Measurements from ENCODE around the gene MPIG6B.

MPIG6B gene

DNA sequence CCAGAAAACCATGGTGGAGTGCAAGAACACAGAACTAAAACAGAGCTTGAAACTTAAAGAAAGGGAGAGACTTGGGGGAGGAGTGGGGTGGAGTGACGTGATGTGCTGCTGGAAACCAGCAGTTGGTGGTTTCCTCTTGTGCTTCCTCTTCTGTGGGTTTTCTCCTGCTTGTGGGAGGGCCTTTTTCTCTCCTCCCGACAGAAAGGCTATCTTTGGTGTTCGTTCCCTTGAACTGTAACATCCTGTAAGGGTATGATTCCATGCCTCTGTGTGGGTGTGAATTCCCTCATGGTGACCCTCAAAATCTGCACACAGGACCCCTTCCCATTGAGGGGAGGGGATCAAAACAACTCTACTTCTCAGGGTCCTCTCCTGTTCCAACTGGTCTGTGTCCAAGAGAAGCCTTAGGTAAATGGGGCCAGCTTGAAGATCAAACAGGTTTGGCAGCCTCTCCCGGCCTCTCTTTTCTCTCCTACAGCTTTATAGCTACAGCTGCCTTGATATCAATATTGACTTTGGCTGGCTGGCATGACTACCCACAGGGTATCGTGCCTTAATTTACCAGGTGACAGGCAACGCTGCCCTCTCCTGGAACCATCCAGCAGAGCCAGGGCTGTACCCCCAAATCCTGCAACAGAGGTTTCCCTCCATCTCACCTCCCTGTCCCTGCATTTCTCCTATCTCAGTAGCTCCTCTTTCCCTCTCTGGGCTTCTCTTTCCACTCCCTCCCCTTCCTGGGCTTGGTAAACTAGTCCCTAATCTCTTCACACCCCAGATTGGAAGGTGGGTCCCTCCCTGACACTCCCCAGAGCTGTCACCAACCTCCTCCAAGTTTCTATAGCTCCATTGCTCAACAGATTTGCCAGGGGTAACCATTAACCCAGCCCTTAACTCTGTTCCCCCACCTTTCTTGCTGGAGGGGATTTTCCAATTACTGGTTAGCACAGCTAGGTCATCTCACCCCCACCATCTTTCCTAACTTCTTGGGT, 15.1 kb downstream of the MPIG6B start:
- DNase-seq (ENCODE audit: low read depth): peak; percentile 80

DNA sequence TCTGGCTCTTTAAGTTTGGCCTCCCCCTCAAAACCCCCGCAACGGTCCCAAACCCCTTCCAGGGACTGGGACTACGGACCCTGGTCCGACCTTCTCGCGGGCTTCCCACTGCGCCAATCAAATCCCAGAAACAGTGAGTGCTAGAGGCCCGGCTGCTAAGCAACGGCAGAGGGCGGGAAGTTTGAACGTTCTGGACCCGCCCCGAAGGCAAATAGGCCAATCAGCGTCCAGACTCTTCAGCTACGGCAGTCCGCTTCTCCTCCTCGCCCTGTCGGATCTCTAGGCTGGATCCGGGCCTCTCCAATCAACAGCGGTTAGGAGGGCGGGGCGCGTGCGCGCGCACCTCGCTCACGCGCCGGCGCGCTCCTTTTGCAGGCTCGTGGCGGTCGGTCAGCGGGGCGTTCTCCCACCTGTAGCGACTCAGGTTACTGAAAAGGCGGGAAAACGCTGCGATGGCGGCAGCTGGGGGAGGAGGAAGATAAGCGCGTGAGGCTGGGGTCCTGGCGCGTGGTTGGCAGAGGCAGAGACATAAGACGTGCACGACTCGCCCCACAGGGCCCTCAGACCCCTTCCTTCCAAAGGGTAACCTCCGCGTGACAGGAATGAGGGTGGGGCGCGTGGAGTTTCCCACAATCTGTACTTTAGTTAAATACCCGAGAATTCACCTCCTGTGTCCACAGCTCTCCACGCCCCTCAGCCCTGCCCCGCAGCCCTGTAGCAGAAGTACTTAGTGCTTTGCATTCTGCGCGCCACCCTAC, 16.6 kb downstream of the MPIG6B start, which contains the start of gene MSH5:
Gene MSH5, plus strand, starts transcription at position 367 of the 758 bp plus-strand sequence. CDS start 462 bp downstream, outside the sequence.
- peak; percentile 99 for DNase-seq (ENCODE audit: low read depth)

DNA sequence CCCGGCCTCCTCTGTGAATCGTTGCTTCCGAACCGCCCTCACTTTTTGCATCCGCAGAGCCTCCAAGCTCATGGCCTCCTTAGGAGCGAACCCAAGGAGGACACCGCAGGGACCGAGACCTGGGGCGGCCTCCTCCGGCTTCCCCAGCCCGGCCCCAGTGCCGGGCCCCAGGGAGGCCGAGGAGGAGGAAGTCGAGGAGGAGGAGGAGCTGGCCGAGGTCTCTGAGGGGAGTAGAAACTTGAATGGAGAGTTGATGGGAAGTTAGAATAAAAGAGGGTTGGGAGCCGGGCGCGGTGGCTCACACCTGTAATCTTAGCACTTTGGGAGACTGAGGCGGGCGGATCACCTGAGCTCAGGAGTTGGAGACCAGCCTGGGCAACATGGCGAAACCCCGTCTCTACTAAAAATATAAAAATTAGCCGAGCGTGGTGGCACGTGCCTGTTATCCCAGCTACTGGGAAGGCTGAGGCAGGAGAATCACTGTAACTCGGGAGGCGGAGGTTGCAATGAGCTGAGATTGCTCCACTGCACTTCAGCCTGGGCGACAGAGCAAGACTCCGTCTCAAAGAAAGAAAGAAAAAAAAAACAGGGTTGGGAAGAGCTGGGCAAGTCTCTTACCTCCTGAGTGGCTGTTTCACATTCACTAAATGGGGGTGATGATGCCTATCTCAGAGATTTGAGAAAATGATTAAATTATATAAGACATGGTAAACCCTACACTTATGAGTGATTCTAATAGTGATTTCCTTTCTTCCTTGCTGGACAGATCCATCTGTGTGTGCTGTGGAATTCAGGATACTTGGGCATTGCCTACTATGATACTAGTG, 17.4 kb downstream of the MPIG6B start:
- DNase-seq (ENCODE audit: low read depth): no peak

DNA sequence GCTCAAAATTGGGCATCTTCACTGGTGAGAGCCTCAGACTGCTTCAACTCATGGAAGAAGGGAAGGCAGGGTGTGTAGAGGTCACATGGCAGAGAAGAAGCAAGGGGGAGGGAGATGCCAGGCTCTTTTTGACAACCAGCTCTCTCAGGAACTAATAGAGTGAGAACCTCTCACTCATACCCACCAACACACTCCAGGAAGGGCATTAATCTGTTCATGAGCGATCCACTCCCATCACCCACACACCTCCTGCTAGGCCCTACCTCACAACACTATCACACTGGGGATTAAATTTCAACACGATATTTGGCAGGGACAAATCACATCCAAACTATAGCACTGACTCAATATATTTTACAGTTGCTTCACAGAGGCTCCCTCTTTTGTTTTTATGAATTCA, 18.6 kb downstream of the MPIG6B start:
- DNase-seq (ENCODE audit: low read depth): no peak

DNA sequence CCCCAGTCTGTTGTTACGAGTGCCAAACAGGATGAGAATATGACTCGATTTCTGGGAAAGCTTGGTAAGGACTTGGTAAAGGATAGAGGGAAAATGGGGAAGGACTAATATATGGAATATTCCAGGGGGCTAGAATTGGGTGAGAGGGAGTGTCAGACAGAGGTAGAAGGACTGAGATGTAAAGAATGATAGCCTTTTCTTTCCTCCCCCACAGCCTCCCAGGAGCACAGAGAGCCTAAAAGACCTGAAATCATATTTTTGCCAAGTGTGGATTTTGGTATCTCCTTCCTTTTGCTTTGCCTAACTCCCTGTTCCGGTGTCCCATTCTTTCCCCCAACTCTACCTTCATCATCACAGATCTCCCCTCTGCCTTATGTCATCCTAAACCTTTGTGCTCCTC, 19.7 kb downstream of the MPIG6B start:
- DNase-seq (ENCODE audit: low read depth): no peak

DNA sequence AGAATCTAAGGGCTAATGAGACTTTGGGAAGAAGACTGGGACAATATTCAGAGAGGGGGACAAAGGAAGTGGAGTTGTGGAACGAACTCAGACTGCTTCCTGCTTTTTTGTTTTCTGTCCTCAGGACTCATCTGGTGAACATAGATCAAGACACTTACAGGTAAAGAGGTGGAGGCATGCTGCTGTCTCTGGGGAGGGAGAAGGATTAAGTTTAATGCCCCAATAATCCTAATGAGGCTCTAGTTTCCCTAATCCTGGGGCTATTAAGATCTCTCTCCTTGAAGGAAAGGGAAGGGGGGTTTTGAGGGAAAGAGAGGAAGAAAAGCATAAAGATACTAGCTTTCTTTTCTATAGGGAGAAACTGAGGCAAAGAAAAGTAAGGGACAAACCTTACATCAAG, 21.2 kb downstream of the MPIG6B start:
- DNase-seq (ENCODE audit: low read depth): no peak

DNA sequence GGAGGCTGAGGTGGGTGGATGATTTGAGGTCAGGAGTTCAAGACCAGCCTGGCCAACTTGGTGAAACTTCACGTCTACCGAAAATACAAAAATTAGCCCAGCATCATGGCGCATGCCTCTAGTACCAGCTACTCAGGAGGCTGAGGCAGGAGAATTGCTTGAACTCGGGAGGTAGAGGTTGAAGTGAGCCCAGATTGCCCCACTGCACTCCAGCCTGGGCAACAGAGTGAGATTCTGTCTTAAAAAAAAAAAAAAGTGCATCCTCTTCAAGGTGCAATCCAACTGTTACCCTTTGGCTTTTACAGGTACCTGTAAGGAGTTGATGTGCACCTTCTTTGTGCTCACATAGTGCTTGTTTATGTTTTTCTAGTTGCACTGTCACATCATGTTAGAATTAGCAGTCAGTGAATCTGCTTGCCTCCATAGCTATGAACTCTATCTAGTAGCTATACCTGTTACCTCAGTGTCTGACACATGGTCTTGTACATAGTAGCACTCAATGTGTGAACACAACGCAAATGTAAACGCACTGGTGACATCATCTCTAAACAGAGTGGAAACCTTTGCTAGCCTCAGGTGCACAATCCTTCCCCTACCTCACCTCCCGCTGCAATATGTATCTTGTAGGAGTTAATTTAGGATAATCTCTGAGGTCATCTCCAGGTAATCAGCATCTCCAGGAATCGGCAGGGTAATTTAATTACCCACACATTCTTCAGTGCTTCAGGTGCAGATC, 26.3 kb downstream of the MPIG6B start:
- no peak for DNase-seq (ENCODE audit: low read depth)

DNA sequence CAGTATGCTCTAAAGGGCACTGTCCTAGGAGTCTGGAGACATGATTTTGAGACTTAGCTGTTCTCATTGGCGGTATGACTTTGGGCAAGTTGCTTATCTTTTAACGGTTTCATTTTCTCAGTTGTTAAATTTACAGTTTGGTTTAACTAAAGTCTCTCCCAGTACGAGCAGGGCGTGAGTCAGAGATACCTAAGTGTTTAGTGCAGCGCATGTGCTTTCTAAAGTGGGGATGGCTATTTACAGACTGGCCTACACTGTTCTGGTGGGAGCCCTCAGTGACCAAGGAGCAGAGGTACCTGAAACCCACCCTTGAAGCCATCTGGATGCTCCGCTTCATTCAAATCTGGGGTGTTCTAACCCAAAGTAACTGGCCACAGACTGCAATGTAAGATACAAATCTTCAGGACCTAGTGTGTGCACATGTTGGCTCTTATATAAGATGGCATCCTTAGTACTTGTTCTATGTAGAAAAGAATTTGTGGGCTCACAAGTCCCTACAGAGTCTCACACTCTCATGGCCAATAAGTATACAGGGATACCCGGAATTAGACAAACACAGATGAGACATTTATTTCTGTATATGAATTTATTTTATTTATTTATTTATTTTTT, 27.3 kb downstream of the MPIG6B start:
- no peak for DNase-seq (ENCODE audit: low read depth)

DNA sequence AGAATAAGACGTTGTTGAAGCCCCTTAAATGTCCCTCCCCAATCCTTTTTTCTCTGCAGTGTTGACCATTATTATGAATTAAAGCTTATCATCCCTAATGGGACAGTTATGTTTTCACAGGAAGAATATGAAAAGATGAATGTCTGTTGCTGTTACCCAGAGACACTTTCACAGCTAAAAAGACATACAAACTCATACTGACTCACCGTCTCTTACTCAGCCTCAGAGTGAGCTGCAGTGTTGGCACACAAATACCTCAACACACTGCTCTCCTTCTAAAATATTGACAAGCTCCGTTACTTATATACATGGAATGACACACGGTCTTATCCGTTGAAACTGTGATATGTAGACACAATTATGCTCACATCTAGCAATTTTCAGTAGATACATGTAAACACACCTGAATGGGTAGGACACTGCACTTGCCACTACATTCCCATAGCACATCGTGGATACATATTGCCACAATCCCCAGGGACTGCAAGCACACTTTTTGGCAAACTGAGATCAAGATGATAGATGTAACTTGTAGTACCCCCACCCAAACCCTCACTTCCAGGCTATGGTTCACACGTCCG, 29.7 kb downstream of the MPIG6B start:
- DNase-seq (ENCODE audit: low read depth): no peak

DNA sequence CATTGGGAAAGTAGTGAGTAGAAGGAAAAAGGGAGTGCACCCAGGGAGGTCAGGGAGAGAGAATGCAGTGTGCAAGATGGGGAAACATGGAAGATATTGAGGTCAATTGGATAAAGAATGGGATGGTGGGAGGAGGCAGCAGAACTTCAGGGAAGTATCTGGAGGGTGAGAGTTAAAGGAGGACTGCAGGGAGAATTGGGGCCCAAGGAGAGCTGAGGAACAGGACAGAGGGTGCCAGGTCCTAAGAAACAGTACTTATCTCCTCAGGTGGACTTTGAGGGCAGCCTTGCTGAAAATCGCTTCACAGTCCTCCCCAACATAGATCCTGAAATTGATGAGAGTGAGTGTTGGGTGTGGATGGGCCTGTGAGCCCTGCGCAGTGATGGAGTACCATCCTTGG, 35.1 kb downstream of the MPIG6B start:
- DNase-seq (ENCODE audit: low read depth): no peak

DNA sequence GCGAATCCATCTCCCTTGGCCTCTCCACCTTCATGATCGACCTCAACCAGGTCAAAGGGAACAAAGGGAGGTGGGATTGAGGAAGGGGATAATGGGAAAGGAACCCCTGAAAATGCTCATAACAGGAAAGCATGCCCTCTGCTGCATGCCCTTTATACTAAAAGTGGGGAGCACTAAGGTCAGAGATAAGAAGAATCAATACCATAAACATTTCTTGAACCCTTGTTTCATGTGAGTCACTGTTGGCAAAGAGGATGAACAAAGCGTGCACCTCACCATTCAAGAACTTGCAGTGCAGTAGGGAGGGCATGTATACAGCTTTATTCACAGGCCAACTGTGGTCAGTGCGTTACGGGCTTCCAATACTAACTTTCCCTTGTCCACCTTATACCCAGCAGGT, 37.6 kb downstream of the MPIG6B start:
- no peak for DNase-seq (ENCODE audit: low read depth)

DNA sequence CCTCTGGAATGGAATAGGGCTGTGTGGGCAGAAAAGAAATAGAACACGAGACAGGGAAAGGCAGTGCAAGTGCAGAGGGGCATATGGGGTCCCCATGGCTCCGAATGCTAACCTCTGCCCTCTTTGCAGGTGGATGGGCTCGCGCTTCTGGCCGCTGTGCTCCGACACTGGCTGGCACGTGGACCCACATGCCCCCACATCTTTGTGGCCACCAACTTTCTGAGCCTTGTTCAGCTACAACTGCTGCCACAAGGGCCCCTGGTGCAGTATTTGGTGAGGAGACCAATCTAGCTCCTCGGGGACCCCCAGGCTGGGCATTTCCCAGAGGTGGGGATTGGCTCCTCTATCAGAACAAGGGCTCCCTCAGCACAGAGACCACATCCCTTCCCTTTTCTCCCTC, 38.2 kb downstream of the MPIG6B start:
- DNase-seq (ENCODE audit: low read depth): no peak

DNA sequence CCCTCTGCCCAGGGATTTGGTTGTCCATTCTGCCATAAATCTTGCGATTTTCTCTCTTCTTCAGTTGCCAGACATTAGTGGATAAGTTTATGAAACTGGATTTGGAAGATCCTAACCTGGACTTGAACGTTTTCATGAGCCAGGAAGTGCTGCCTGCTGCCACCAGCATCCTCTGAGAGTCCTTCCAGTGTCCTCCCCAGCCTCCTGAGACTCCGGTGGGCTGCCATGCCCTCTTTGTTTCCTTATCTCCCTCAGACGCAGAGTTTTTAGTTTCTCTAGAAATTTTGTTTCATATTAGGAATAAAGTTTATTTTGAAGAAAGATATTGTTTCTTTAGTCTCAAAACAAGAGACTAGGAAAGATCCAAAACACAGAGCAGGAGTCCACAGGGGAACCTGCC, 39.2 kb downstream of the MPIG6B start, which contains the start of gene SAPCD1:
Gene SAPCD1, plus strand, starts transcription at position 301 of the 400 bp plus-strand sequence. CDS start 399 bp downstream, outside the sequence.
- no peak for DNase-seq (ENCODE audit: low read depth)

DNA sequence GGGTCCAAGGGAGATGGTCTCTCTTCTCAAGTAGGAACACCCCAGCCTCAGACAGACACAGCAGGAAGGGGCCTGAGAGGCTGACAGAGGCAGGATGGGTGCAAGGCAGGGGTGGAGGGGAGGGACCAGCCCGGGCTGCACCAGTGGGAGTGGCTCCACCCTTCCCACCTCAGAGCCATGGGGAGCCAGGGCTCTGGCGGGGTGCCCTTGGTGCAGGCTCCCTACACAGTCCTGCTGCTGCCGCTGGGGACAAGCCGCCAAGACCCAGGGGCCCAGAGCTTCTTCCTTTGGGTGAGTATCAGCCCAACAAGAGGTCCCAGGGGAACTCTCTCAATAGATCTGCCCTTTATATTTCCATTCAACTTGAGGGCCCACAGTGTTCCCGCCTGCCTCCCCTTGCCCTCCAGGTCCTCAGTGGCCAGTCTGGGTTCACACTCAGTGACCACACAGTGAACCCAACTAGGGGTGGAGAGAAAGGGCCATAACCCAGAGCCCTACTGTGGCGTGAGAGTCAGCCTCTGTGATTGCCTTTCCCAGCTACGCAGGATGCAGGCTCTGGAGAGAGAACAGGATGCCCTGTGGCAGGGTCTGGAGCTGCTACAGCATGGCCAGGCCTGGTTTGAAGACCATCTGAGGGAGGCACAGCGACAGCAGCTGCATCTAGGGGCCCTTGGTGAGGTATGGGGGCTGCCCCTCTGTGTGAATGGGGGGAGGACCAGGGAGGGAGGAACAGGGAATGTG, 39.9 kb downstream of the MPIG6B start:
- no peak for DNase-seq (ENCODE audit: low read depth)

DNA sequence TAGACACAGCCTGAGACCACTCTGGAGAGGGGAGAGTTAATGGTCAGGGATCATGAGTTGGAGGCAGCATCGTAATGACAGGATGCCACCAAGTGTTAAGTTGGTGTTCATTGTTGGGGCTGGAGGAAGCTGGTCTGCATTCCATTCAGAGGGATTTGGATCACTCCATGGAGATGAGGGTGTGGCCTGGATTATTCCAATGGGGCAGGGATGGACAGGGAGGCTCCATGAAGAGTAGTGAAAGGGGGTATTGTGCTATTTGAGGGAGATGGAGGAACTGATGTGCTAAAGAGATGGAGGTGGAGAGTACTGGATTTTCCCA, 40.4 kb downstream of the MPIG6B start:
- no peak for DNase-seq (ENCODE audit: low read depth)

DNA sequence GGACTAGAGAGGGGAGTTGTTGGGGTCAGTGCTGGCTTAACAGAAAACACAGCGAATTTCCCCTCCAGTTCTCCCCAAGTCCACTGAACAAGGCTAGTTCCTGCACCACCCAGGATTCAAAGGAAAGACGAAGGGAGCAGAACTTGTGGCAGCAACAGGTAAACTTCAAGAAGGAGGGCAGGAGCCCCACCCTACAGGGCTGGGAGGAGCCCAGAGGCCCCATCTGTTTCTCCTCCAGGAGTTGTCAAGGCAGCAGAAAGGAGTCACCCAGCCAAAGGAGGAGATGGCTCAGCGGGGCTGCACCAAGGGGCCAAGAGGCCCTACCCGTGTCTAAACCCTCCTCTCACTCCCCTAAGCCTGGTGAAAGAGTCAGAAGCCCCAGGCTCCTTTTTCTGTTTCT, 41.0 kb downstream of the MPIG6B start:
- DNase-seq (ENCODE audit: low read depth): no peak

DNA sequence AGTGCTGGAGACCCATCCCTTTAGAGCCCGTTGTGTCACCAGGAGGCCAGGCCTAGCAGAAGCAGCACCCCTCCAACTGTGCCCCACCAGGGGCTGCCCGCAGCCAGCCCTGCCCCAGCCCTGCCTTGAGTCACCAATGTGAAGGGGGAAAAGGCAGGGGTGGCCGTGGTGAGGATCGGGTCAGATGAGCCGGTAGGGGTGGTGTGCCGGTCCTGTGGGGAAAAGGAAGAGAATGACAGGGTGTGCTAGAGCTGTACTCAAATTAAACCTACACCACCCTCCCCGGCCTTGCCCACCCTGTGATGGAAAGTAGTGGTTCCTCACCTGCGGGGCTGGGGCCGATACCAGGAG, 42.4 kb downstream of the MPIG6B start:
- no peak for DNase-seq (ENCODE audit: low read depth)

DNA sequence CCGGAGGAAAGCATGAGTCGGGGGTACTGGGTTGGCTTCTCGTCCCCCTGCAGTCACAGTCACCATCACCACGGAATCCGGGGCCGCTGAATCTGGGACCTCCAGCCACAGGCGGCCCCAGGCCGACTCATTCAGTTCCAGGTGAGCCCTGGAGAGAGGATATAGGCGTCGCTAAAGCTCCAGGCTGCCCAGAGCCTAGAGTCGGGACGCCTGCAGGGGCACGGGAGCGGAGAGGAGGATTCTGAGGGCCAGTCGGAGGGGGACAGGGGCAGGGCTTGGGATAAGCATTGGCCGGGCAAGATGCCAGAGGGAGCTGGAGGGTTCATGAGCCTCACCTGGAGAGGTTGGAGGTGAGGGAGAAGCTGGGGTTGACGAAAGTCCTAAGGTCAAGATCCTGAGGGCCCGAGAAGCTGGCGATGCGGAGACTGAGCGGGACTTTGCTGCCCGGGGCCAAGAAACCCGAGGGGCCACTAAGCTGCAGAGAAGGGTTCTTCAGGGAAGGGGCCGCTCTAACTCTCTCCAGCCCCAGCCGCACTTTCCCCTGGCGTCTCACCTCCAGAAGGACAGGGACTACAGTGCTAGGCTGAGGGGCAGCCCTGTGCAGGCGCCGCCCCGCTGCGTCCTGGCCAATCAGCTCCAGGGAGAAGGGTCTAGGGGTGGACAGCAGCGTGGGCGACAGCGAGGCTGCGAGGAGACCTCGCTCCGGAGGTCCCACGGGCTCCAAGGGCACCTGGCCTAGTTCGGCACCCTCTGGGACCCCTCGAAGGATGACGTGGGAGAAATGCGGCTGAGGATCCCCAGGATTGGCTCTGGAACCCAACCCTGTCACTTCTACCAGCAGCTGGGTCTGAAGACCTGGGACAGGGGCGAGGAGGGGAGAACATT, 43.0 kb downstream of the MPIG6B start:
- no peak for DNase-seq (ENCODE audit: low read depth)

DNA sequence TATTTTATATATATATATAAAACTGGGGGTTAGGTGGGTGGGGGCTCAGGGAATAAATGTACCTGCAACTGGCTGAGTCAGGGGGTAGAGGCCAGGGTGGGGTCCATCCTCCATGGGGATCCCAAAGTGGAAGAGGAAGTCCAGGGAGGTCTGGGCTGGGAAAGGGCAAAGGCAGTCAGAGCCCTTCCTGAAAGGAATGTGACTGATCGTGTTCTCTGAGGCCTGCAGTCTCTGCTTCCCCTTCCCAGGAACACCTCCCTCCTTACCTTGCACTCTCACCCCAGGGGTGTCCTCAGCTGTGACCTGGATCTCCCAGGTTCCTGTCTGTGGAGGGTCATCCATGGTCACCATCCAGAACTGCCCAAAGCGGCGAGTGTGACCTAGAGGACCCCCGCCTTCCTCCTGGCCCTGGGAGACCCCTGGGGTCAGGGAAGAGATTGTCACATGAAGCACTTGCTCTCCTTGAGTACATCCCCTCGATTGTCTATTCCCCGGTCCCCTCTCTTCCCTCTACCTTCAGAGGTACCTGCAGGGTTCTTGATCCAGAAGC, 44.0 kb downstream of the MPIG6B start:
- no peak for DNase-seq (ENCODE audit: low read depth)
